GM12878 (cell line): Measurements from ENCODE around the gene PRKN. TPM values are rescaled to one million over a fixed set of nuclear protein-coding genes. Genes with fewer than 3 reads are reported as not detected.

Source experiments
- ATAC-seq: fragments of 200-7000 bp; cut with Tn5 transposase; 3 replicates; pipeline ENCODE4 v1.9.1; 2020; ENCODE audit warnings: mild to moderate bottlenecking, moderate library complexity
- BruUV-seq: library from RNA; stranded (reverse); fragments of 400-500 nt; replicated peaks from 2 replicates; lab custom pipeline; 2021; lab: Mats Ljungman, UMichigan
- CTCF ChIA-PET: fragments of 300-600 bp; sonication (Branson Sonifier 250); formaldehyde crosslinking; extraction: SDS; loops from one replicate; lab custom pipeline; 2021; ENCODE audit warnings: inconsistent platforms; lab: Yijun Ruan, JAX
- POLR2A ChIA-PET: fragments of 350-600 bp; formaldehyde crosslinking; extraction: SDS; loops from one replicate; lab custom pipeline; 2021; ENCODE audit warnings: inconsistent platforms; lab: Charles Lee
- RAD21 ChIA-PET: fragments of 300-600 bp; sonication (Branson Sonifier 250); formaldehyde crosslinking; loops from one replicate; lab custom pipeline; 2023; ENCODE audit warnings: antibody characterized with exemption; ENCODE audit not compliant: unreplicated experiment; lab: Charles Lee
- SMC1A ChIA-PET: fragments of 300-600 bp; sonication (Branson Sonifier 250); formaldehyde crosslinking; loops from one replicate; lab custom pipeline; 2023; ENCODE audit not compliant: unreplicated experiment, uncharacterized antibody; lab: Charles Lee
- DNase-seq: peaks from one replicate; pipeline ENCODE4 v3.0.0-alpha.2; 2011; ENCODE audit warnings: low read depth, low spot score
- FAIRE-seq: peaks from 3 replicates; lab custom pipeline; 2011; peaks lifted over from hg19 to GRCh38; lab: Jason Lieb, UNC
- H2AFZ ChIP-seq: 2 replicates; pipeline ENCODE4 v1.6.0; 2011; ENCODE audit warnings: low read depth, low read length, control low read depth; ENCODE audit not compliant: control insufficient read depth
- H3K27ac ChIP-seq: 2 replicates; pipeline ENCODE4 v1.5.1; 2011; ENCODE audit warnings: control low read depth; ENCODE audit not compliant: control insufficient read depth, insufficient read depth
- H3K27me3 ChIP-seq, 2 experiments: replicated peaks in 1 of 2; 2 replicates each; pipeline versions ENCODE4 v1.6.0 to v1.6.1; 2011; ENCODE audit warnings: low read length in 1 of 2; ENCODE audit not compliant: control insufficient read depth in 2 of 2, insufficient read depth in 2 of 2
- H3K36me3 ChIP-seq, 2 experiments: 2 replicates each; pipeline ENCODE4 v1.5.1; 2011; ENCODE audit warnings: low read length in 1 of 2; ENCODE audit not compliant: control insufficient read depth in 2 of 2, insufficient read depth in 2 of 2
- H3K4me1 ChIP-seq: 2 replicates; pipeline ENCODE4 v1.6.1; 2011; ENCODE audit warnings: mild to moderate bottlenecking, low read length, moderate library complexity, mixed read lengths; ENCODE audit not compliant: control insufficient read depth, insufficient read depth
- H3K4me2 ChIP-seq: 2 replicates; pipeline ENCODE4 v1.6.0; 2011; ENCODE audit warnings: control low read depth; ENCODE audit not compliant: control insufficient read depth, insufficient read depth
- H3K4me3 ChIP-seq: fragments of 200-600 bp; sonication (generic); 2 replicates; pipeline ENCODE4 v1.5.1; 2016
- H3K79me2 ChIP-seq: 2 replicates; pipeline ENCODE4 v1.6.0; 2011; ENCODE audit warnings: low read length; ENCODE audit not compliant: control insufficient read depth, insufficient read depth
- H3K9ac ChIP-seq: 2 replicates; pipeline ENCODE4 v1.8.0; 2011; ENCODE audit warnings: low read length, control low read depth, mixed read lengths; ENCODE audit not compliant: control insufficient read depth, insufficient read depth
- H3K9me3 ChIP-seq: replicated peaks from 3 replicates; pipeline ENCODE4 v1.5.1; 2011; ENCODE audit warnings: mild to moderate bottlenecking, low read length; ENCODE audit not compliant: control insufficient read depth, insufficient read depth
- H4K20me1 ChIP-seq: 2 replicates; pipeline ENCODE4 v1.6.0; 2011; ENCODE audit not compliant: control insufficient read depth, insufficient read depth
- KAT2A ChIP-seq: conservative IDR thresholded peaks from 2 replicates; pipeline ENCODE4 v1.6.1; 2011; ENCODE audit warnings: low read depth, low read length; ENCODE audit not compliant: control insufficient read depth
- NR2F1 ChIP-seq: fragments of 450-650 bp; conservative IDR thresholded peaks from 2 replicates; pipeline ENCODE4 v1.6.1; 2017; ENCODE audit warnings: mild to moderate bottlenecking
- PAX8 ChIP-seq: fragments of 450-650 bp; IDR thresholded peaks from 2 replicates; pipeline ENCODE4 v1.6.1; 2017; ENCODE audit warnings: mild to moderate bottlenecking, moderate library complexity
- RELA ChIP-seq: fragments of 450-650 bp; IDR thresholded peaks from 2 replicates; pipeline ENCODE4 v1.8.0; 2014; ENCODE audit warnings: borderline replicate concordance; ENCODE audit not compliant: partially characterized antibody
- WGBS: methylation state at CpG from one replicate; pipeline ENCODE4 v1.1.6; 2016; ENCODE audit warnings: low lambda C conversion rate; ENCODE audit not compliant: insufficient replicate concordance, insufficient coverage; ENCODE audit errors: missing lambda C conversion rate; 5-methylcytosine and 5-hydroxymethylcytosine counted together
- in situ Hi-C: fragments of 300-500 bp; cut with MboI; formaldehyde crosslinking; loops from 9 replicates; pipeline ENCODE4 v1.14.3; 2018; ENCODE audit warnings: mixed read lengths
- intact Hi-C: fragments of 100-400 bp; cut with micrococcal nuclease; formaldehyde crosslinking; loops from one replicate; pipeline ENCODE4 v1.14.2; 2022; ENCODE audit not compliant: unreplicated experiment
- polyA plus RNA-seq, 11 experiments: library from polyadenylated mRNA; depleted of rRNA in 4 of 11; unstranded in 6 of 11; stranded (reverse) in 5 of 11; fragments of >200 nt; fragmentation: Nextera tagmentation in 4 of 11; fragmentation: Illumina TruSeq in 1 of 11; extraction: Ambion mirVana in 4 of 11; extraction: Trizol in 1 of 11; gene quantifications; 1 replicate in 1 of 11; 2 replicates in 10 of 11; pipeline versions ENCODE4 v1.2.1 to v1.2.3, GENCODE V29; 2011 to 2016; ENCODE audit warnings: inconsistent platforms in 2 of 11, missing spikeins in 2 of 11, low read depth in 1 of 11
- total RNA-seq, 4 experiments: library from RNA; depleted of rRNA in 3 of 4; stranded (reverse); fragments of >200 nt in 3 of 4; fragmentation: Illumina TruSeq in 1 of 4; extraction: Trizol in 1 of 4; gene quantifications; 2 replicates each; pipeline versions ENCODE4 v1.2.1 to v1.2.3, GENCODE V29; 2013 to 2021
- TF ChIP-seq, protein P1 (sequence below): IDR thresholded peaks from 2 replicates; pipeline ENCODE4 v1.6.1; 2011; ENCODE audit warnings: mild to moderate bottlenecking, low read depth, low read length, moderate library complexity; ENCODE audit not compliant: insufficient replicate concordance
- TF ChIP-seq, protein P2 (sequence below): fragments of 450-650 bp; IDR thresholded peaks from 2 replicates; pipeline ENCODE4 v1.6.1; 2017; ENCODE audit warnings: mild to moderate bottlenecking, moderate library complexity

PRKN gene
- total and polyA plus RNA-seq, 10 of the 15 experiments (the other 5 are each of a cell fraction or from before 2014, with no cell fraction given), result 0.06 to 0.09 TPM; not detected in 8

DNA sequence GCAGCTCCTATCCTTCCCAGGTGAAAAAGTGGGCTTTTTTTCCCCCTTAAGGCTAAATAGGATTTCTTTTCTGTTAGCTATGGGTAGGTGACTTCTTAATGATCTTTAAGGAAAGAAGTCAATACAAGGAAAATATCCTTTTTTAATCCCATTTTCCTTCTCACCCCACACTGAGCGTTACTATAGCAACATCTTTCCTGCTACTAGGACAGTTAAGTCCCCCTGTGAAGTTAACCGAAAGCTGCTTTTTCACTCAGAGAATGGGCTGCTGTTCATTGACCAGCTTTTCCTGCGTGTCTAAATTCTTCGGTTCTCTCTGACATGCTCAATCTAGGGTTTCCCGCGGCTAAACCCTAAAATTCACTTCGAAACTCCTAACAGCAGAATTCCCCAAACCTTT is 1280.6 kb downstream of the PRKN start:
- BruUV-seq, result no TSS peak
- POLR2A ChIA-PET, result no interaction called here
- DNase-seq, result no peak
- no peak overlapping the region for H3K27ac ChIP-seq
- RAD21 ChIA-PET, result no interaction called here
- ATAC-seq, result no peak
- CTCF ChIA-PET, result no interaction called here
- in situ Hi-C loops (no loop called here), intact Hi-C loops (no loop called here)
- no peaks in the 10 kb centered on the region for H4K20me1 ChIP-seq
- FAIRE-seq, result no peak
- H3K9ac ChIP-seq, result no peak overlapping the region
- H3K4me3 ChIP-seq, result no peak overlapping the region
- peaks cover 0 to 3% of the 10 kb centered on the region in 2 experiments; a peak in 1 of 4 replicates for H3K27me3 ChIP-seq
- H3K79me2 ChIP-seq, result no peaks in the 10 kb centered on the region
- no peaks in the 10 kb centered on the region for H3K36me3 ChIP-seq
- SMC1A ChIA-PET, result no interaction called here
- H3K4me1 ChIP-seq, result no peaks in the 10 kb centered on the region
- H2AFZ ChIP-seq, result no peak overlapping the region
- no peak for TF ChIP-seq PAX8
- 53% methylated on average over 7 of the region's 7 CpGs for whole genome bisulfite sequencing
- no peaks in the 10 kb centered on the region for H3K9me3 ChIP-seq
- H3K4me2 ChIP-seq, result no peak overlapping the region

DNA sequence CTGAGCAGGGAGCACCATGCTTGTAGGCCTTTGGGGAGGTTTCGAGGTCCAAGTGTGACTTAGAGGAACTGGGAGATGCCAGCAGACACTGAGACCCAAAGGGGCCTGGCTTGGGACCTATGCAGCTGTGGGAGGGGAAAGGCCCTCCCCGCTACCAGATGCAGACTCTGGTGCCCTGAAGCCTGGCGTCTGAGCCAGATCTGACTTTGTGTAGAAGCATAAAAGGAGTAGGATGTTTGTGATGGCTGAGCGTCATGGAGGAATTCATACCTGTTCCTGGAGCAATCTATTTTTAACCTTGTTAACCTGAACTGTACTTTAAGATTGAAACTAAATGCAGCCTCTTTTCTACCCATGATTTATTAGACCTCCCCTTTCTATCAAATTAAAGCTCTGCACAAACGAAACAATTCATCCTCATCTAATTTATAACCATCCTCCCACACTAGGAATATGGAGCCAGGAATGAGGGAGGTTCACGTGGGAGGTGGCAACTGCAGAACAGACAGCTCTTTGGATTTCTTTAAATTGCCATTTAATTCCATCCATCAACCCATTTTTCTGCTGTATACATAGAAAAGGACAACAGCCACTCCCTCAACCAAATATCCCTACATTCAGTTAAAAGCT is 1281.2 kb downstream of the PRKN start:
- intact Hi-C loops (no loop called here), in situ Hi-C loops (no loop called here)
- Histone ChIP-seq H3K4me3 (no peak overlapping the region), H3K4me1 (no peaks in the 10 kb centered on the region), H3K9me3 (no peaks in the 10 kb centered on the region), H3K79me2 (no peaks in the 10 kb centered on the region), H3K4me2 (no peak overlapping the region), H3K36me3 (no peaks in the 10 kb centered on the region), H3K9ac (no peak overlapping the region), H2AFZ (no peak overlapping the region), H4K20me1 (no peaks in the 10 kb centered on the region), H3K27me3 (peaks cover 0 to 3% of the 10 kb centered on the region in 2 experiments; a peak in 1 of 4 replicates), H3K27ac (no peak overlapping the region)
- ChIA-PET CTCF (no interaction called here), SMC1A (no interaction called here), POLR2A (no interaction called here), RAD21 (no interaction called here)
- no peak for ATAC-seq
- FAIRE-seq, result no peak
- TF ChIP-seq, protein P1, sequence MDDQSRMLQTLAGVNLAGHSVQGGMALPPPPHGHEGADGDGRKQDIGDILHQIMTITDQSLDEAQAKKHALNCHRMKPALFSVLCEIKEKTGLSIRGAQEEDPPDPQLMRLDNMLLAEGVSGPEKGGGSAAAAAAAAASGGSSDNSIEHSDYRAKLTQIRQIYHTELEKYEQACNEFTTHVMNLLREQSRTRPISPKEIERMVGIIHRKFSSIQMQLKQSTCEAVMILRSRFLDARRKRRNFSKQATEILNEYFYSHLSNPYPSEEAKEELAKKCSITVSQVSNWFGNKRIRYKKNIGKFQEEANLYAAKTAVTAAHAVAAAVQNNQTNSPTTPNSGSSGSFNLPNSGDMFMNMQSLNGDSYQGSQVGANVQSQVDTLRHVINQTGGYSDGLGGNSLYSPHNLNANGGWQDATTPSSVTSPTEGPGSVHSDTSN, result no peak
- TF ChIP-seq NR2F1, result no peak
- TF ChIP-seq, protein P2, sequence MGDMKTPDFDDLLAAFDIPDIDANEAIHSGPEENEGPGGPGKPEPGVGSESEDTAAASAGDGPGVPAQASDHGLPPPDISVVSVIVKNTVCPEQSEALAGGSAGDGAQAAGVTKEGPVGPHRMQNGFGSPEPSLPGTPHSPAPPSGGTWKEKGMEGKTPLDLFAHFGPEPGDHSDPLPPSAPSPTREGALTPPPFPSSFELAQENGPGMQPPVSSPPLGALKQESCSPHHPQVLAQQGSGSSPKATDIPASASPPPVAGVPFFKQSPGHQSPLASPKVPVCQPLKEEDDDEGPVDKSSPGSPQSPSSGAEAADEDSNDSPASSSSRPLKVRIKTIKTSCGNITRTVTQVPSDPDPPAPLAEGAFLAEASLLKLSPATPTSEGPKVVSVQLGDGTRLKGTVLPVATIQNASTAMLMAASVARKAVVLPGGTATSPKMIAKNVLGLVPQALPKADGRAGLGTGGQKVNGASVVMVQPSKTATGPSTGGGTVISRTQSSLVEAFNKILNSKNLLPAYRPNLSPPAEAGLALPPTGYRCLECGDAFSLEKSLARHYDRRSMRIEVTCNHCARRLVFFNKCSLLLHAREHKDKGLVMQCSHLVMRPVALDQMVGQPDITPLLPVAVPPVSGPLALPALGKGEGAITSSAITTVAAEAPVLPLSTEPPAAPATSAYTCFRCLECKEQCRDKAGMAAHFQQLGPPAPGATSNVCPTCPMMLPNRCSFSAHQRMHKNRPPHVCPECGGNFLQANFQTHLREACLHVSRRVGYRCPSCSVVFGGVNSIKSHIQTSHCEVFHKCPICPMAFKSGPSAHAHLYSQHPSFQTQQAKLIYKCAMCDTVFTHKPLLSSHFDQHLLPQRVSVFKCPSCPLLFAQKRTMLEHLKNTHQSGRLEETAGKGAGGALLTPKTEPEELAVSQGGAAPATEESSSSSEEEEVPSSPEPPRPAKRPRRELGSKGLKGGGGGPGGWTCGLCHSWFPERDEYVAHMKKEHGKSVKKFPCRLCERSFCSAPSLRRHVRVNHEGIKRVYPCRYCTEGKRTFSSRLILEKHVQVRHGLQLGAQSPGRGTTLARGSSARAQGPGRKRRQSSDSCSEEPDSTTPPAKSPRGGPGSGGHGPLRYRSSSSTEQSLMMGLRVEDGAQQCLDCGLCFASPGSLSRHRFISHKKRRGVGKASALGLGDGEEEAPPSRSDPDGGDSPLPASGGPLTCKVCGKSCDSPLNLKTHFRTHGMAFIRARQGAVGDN, result no peak
- TF ChIP-seq KAT2A, result no peak
- no peak for TF ChIP-seq RELA
- 4% methylated on average over 6 of the region's 6 CpGs for WGBS
- DNase-seq, result no peak
- BruUV-seq, result no TSS peak
